K562 (cell line): ENCODE measurements around the gene NAGS. TPM values are rescaled to one million over a fixed set of nuclear protein-coding genes. Genes with fewer than 3 reads are reported as not detected.

Experiments
- C11orf30 ChIP-seq: fragments of 450-650 bp; IDR thresholded peaks from 2 replicates; pipeline ENCODE4 v1.6.1; 2016; ENCODE audit warnings: low read depth, mild to moderate bottlenecking
- DNMT1 ChIP-seq: fragments of 450-650 bp; IDR thresholded peaks from 2 replicates; pipeline ENCODE4 v1.6.1; 2016; ENCODE audit warnings: antibody characterized with exemption, mild to moderate bottlenecking
- EZH2 ChIP-seq: IDR thresholded peaks from 2 replicates; pipeline ENCODE4 v1.6.1; 2012; ENCODE audit warnings: low read depth, mild to moderate bottlenecking, inconsistent platforms, low read length, borderline replicate concordance
- GATA2 ChIP-seq: sonication (generic); formaldehyde crosslinking; IDR thresholded peaks from 2 replicates; pipeline ENCODE4 v1.4.0; 2020; ENCODE audit warnings: mild to moderate bottlenecking, missing genetic modification reagents
- HNRNPK ChIP-seq: fragments of 200-400 bp; formaldehyde crosslinking; IDR thresholded peaks from one replicate; pipeline ENCODE4 v1.6.1; 2018; ENCODE audit warnings: mild to moderate bottlenecking, low read depth, low read length; ENCODE audit not compliant: poor library complexity, severe bottlenecking
- KDM1A ChIP-seq, 2 experiments: fragments of 450-650 bp; IDR thresholded peaks; 2 replicates each; pipeline ENCODE4 v1.6.1; 2016; ENCODE audit warnings: mild to moderate bottlenecking in 2 of 2
- PHB ChIP-seq: fragments of 250-450 bp; sonication (Bioruptor Pico); IDR thresholded peaks from 2 replicates; pipeline ENCODE4 v1.5.0; 2021
- PRPF4 ChIP-seq: fragments of 200-400 bp; formaldehyde crosslinking; IDR thresholded peaks from one replicate; pipeline ENCODE4 v1.6.1; 2017; ENCODE audit warnings: low read length, low read depth, mild to moderate bottlenecking; ENCODE audit not compliant: insufficient read depth, poor library complexity, severe bottlenecking
- RCOR1 ChIP-seq, 2 experiments: IDR thresholded peaks; 2 replicates each; pipeline ENCODE4 v1.6.1; 2012; ENCODE audit warnings: low read depth in 2 of 2, low read length in 2 of 2, borderline replicate concordance in 1 of 2, improper control_type of control experiment in 1 of 2
- RNF219 ChIP-seq: fragments of 250-450 bp; sonication (Bioruptor Pico); IDR thresholded peaks from 2 replicates; pipeline ENCODE4 v1.5.0; 2022; ENCODE audit warnings: mild to moderate bottlenecking
- RREB1 ChIP-seq: fragments of 250-450 bp; sonication (Bioruptor Pico); IDR thresholded peaks from 2 replicates; pipeline ENCODE4 v1.4.0; 2020
- SRSF9 ChIP-seq: fragments of 200-400 bp; formaldehyde crosslinking; IDR thresholded peaks from 2 replicates; pipeline ENCODE4 v1.6.1; 2017; ENCODE audit warnings: low read depth, low read length, borderline replicate concordance
- TBL1XR1 ChIP-seq, 2 experiments: IDR thresholded peaks; 2 replicates each; pipeline ENCODE4 v1.6.1; 2012; ENCODE audit warnings: improper control_type of control experiment in 2 of 2, low read length in 2 of 2, mild to moderate bottlenecking in 1 of 2
- TCF15 ChIP-seq: fragments of 250-450 bp; sonication (Bioruptor Pico); IDR thresholded peaks from 2 replicates; pipeline ENCODE4 v1.8.0; 2022; ENCODE audit warnings: moderate library complexity, mild to moderate bottlenecking, inconsistent platforms
- TFAM ChIP-seq: fragments of 250-450 bp; sonication (Bioruptor Pico); conservative IDR thresholded peaks from 2 replicates; pipeline ENCODE4 v1.5.0; 2021; ENCODE audit warnings: mild to moderate bottlenecking, moderate library complexity
- ZNF449 ChIP-seq: fragments of 250-450 bp; sonication (Bioruptor Pico); IDR thresholded peaks from 2 replicates; pipeline ENCODE4 v1.8.0; 2022; ENCODE audit warnings: moderate library complexity, mild to moderate bottlenecking, inconsistent platforms
- ZNF707 ChIP-seq: fragments of 250-450 bp; sonication (Bioruptor Pico); conservative IDR thresholded peaks from 2 replicates; pipeline ENCODE4 v1.8.0; 2022; ENCODE audit warnings: inconsistent platforms, mild to moderate bottlenecking, moderate library complexity
- ZSCAN29 ChIP-seq: fragments of 450-650 bp; IDR thresholded peaks from 2 replicates; pipeline ENCODE4 v1.6.1; 2017
- polyA plus RNA-seq, 8 experiments: library from polyadenylated mRNA; depleted of rRNA in 4 of 8; stranded (reverse) in 5 of 8; unstranded in 3 of 8; fragments of >200 nt; fragmentation: Nextera tagmentation in 2 of 8; fragmentation: Illumina TruSeq in 1 of 8; extraction: Ambion mirVana in 2 of 8; extraction: Trizol in 1 of 8; gene quantifications; 2 replicates each; pipeline versions ENCODE4 v1.2.1 to v1.2.3, GENCODE V29; 2011 to 2014; ENCODE audit warnings: inconsistent platforms in 1 of 8, missing spikeins in 1 of 8
- total RNA-seq, 7 experiments: library from RNA; depleted of rRNA in 6 of 7; stranded (reverse); fragments of >200 nt in 6 of 7; fragmentation: Illumina TruSeq in 2 of 7; extraction: Trizol in 2 of 7; gene quantifications; 2 replicates each; pipeline versions ENCODE4 v1.2.1 to v1.2.3, GENCODE V29; 2011 to 2021; ENCODE audit warnings: low replicate concordance in 1 of 7

NAGS gene
- total and polyA plus RNA-seq, 9 of the 15 experiments (the other 6 are each of a cell fraction or from before 2014, with no cell fraction given) = not detected

- TF ChIP-seq HNRNPK (no peak), SRSF9 (no peak), TBL1XR1 (IDR thresholded peaks at IDR 0.05; ENCODE audit: low read length in 2 of 2) (no peak), C11orf30 (peak; percentile 37; the same call in 1 of the 2 replicates), ZNF707 (CRISPR knock-in tag) (no peak), RCOR1 (IDR thresholded peaks at IDR 0.05; ENCODE audit: borderline replicate concordance in 1 of 2, low read depth in 2 of 2, low read length in 2 of 2) (0 out of 4 replicates have a peak, but pooled peaks of 1 of the 2 experiments have one; percentile 19), PHB (CRISPR knock-in tag) (no peak), TCF15 (no peak), GATA2 (CRISPR knock-in tag) (peak; percentile 87), ZNF449 (CRISPR knock-in tag) (no peak), KDM1A (IDR thresholded peaks at IDR 0.05) (no peak), EZH2 (no peak), PRPF4 (no peak), DNMT1 (no peak), TFAM (CRISPR knock-in tag) (no peak), RNF219 (CRISPR knock-in tag) (no peak), ZSCAN29 (no peak), RREB1 (CRISPR knock-in tag) (no peak)
Observed at GRCh38 chr17:43983515-43984411, 20.7 kb upstream of the NAGS start (continued).
